HepG2 (cell line): ENCODE data around the gene KIF1B. TPM values are rescaled to one million over a fixed set of nuclear protein-coding genes. Genes with fewer than 3 reads are reported as not detected.
A peak's percentile ranks its signal among the peaks of the same experiment; 100 is the strongest.

ENCODE experiments used
- CENPX ChIP-seq: sonication (generic); formaldehyde crosslinking; IDR thresholded peaks from 2 replicates; pipeline ENCODE4 v1.9.0; 2021; ENCODE audit warnings: mild to moderate bottlenecking, missing genetic modification reagents, moderate library complexity
- CHCHD3 ChIP-seq: sonication (generic); formaldehyde crosslinking; IDR thresholded peaks from 2 replicates; pipeline ENCODE4 v1.8.0; 2022; ENCODE audit warnings: mild to moderate bottlenecking, missing genetic modification reagents, moderate library complexity
- CREM ChIP-seq, 2 experiments: sonication (generic) in 1 of 2; formaldehyde crosslinking in 1 of 2; IDR thresholded peaks; 2 replicates each; pipeline versions ENCODE4 v1.4.0 to v1.6.1; 2016 to 2020; ENCODE audit warnings: antibody characterized with exemption in 1 of 2, mild to moderate bottlenecking in 1 of 2, missing genetic modification reagents in 1 of 2
- ELF3 ChIP-seq: IDR thresholded peaks from 2 replicates; pipeline ENCODE4 v1.6.1; 2016; ENCODE audit warnings: missing genetic modification reagents, missing compliant biosample characterization
- FOXM1 ChIP-seq: sonication (generic); formaldehyde crosslinking; IDR thresholded peaks from 2 replicates; pipeline ENCODE4 v1.5.0; 2020; ENCODE audit warnings: missing genetic modification reagents
- MED8 ChIP-seq: sonication (generic); formaldehyde crosslinking; IDR thresholded peaks from 2 replicates; pipeline ENCODE4 v1.8.1; 2023; ENCODE audit warnings: mild to moderate bottlenecking, missing genetic modification reagents; ENCODE audit not compliant: insufficient replicate concordance
- MTF2 ChIP-seq: sonication (generic); formaldehyde crosslinking; IDR thresholded peaks from 2 replicates; pipeline ENCODE4 v1.5.0; 2020; ENCODE audit warnings: missing genetic modification reagents, borderline replicate concordance
- NCOA1 ChIP-seq: sonication (generic); formaldehyde crosslinking; IDR thresholded peaks from 2 replicates; pipeline ENCODE4 v1.9.0; 2021; ENCODE audit warnings: missing genetic modification reagents
- RBM39 ChIP-seq: fragments of 200-400 bp; formaldehyde crosslinking; IDR thresholded peaks from one replicate; pipeline ENCODE4 v1.6.1; 2018; ENCODE audit warnings: antibody characterized with exemption, mild to moderate bottlenecking, low read depth, low read length; ENCODE audit not compliant: poor library complexity, severe bottlenecking
- RCOR2 ChIP-seq: IDR thresholded peaks from 2 replicates; pipeline ENCODE4 v1.6.1; 2016; ENCODE audit warnings: missing biosample characterization, missing genetic modification reagents
- SAFB2 ChIP-seq: sonication (generic); formaldehyde crosslinking; IDR thresholded peaks from 2 replicates; pipeline ENCODE4 v1.5.1; 2020; ENCODE audit warnings: missing genetic modification reagents, low read depth, mild to moderate bottlenecking, borderline replicate concordance
- SYNCRIP ChIP-seq: fragments of 200-400 bp; formaldehyde crosslinking; IDR thresholded peaks from 2 replicates; pipeline ENCODE4 v1.6.1; 2018; ENCODE audit warnings: mild to moderate bottlenecking, low read depth, low read length; ENCODE audit not compliant: insufficient read depth
- XRCC5 ChIP-seq: fragments of 200-400 bp; formaldehyde crosslinking; optimal IDR thresholded peaks from 2 replicates; pipeline ENCODE3; 2017; ENCODE audit warnings: mild to moderate bottlenecking, low read length
- ZNF432 ChIP-seq: sonication (generic); formaldehyde crosslinking; IDR thresholded peaks from 2 replicates; pipeline ENCODE4 v1.5.0; 2020; ENCODE audit warnings: missing genetic modification reagents, mild to moderate bottlenecking, borderline replicate concordance
- ZNF451 ChIP-seq: sonication (generic); formaldehyde crosslinking; IDR thresholded peaks from 2 replicates; pipeline ENCODE4 v1.5.0; 2020; ENCODE audit warnings: mild to moderate bottlenecking, missing genetic modification reagents
- ZNF549 ChIP-seq: sonication (generic); formaldehyde crosslinking; IDR thresholded peaks from 2 replicates; pipeline ENCODE4 v1.5.0; 2020; ENCODE audit warnings: missing genetic modification reagents
- ZNF615 ChIP-seq: sonication (generic); formaldehyde crosslinking; IDR thresholded peaks from 2 replicates; pipeline ENCODE4 v1.5.0; 2020; ENCODE audit warnings: mild to moderate bottlenecking, missing genetic modification reagents, borderline replicate concordance
- ZNF75D ChIP-seq: sonication (generic); formaldehyde crosslinking; IDR thresholded peaks from 2 replicates; pipeline ENCODE4 v1.8.1; 2023; ENCODE audit warnings: missing genetic modification reagents, mild to moderate bottlenecking, borderline replicate concordance
- ZSCAN20 ChIP-seq: sonication (generic); formaldehyde crosslinking; IDR thresholded peaks from 2 replicates; pipeline ENCODE4 v1.4.0; 2020; ENCODE audit warnings: missing genetic modification reagents, mild to moderate bottlenecking, borderline replicate concordance
- polyA plus RNA-seq, 8 experiments: library from polyadenylated mRNA; depleted of rRNA in 3 of 8; stranded (reverse) in 7 of 8; unstranded in 1 of 8; fragments of >200 nt; fragmentation: Illumina TruSeq in 4 of 8; extraction: Trizol in 4 of 8; gene quantifications; 2 replicates each; pipeline versions ENCODE4 v1.2.1 to v1.2.3, GENCODE V29; 2011 to 2016; ENCODE audit warnings: low read depth in 4 of 8, missing spikeins in 1 of 8, mixed read lengths in 1 of 8; ENCODE audit not compliant: insufficient read depth in 1 of 8
- total RNA-seq, 5 experiments: library from RNA; depleted of rRNA; stranded (reverse); fragments of >200 nt; fragmentation: Illumina TruSeq; extraction: Trizol; gene quantifications; 2 replicates each; pipeline ENCODE4 v1.2.3, GENCODE V29; 2016; ENCODE audit warnings: low read depth in 1 of 5
- TF ChIP-seq, protein P1 (sequence below): sonication (generic); formaldehyde crosslinking; IDR thresholded peaks from 2 replicates; pipeline ENCODE4 v1.5.1; 2020; ENCODE audit warnings: missing genetic modification reagents, mild to moderate bottlenecking, borderline replicate concordance
- TF ChIP-seq, protein P2 (sequence below): sonication (generic); formaldehyde crosslinking; IDR thresholded peaks from 2 replicates; pipeline ENCODE4 v1.5.0; 2020; ENCODE audit warnings: missing genetic modification reagents
- TF ChIP-seq, protein P3 (sequence below): IDR thresholded peaks from 2 replicates; pipeline ENCODE4 v1.6.1; 2016; ENCODE audit warnings: low read depth, borderline replicate concordance
- TF ChIP-seq, protein P4 (sequence below): sonication (generic); formaldehyde crosslinking; IDR thresholded peaks from 2 replicates; pipeline ENCODE4 v1.4.0; 2020; ENCODE audit warnings: missing genetic modification reagents, mild to moderate bottlenecking, borderline replicate concordance

Gene KIF1B
- total and polyA plus RNA-seq, 2 of the 13 experiments (the other 11 are each of a cell fraction or from before 2014, with no cell fraction given): 26.7 to 32.5 TPM

DNA sequence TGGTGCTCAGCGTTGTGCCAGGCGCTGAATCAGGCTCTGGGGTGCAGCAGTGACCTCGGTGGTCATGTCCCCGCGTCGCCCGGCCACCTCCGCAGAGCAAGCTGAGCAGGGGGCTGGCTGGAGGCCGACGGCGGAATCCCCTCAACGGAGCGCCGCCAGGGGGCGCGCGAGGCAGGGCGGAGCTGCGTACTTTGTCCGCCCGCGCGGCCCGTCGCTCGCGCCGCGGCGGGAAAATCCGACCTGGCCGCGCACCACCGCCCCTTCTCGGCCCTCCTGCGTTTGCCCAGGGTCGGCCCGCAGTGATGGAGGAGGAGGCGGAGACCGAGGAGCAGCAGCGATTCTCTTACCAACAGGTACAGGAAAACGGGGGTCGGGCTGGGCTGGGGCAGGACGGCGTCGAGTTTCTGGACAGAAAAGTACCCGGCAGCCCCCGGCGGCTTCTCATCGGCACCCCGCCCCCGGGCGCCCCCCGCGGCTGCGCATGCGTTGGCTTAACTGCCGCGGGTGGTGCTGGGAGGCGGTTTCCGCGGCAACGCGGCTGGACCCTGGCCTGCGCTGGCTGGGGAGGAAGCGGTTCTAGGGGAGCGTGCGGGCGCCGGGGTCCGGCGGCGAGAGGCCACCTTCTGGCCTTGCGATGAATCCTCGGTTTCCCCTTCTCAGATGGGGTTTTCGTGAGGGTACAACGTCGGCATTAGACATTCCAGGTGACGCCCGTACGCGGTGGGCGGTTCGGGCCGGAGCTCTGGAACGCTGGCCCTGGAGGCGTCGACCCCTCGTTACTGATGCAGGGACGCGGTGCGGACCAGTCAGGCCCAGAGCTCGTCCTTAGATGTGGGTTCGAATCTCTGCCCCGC, 220.1 kb downstream of the KIF1B start, which contains the start of gene CENPS (continued):
- TF ChIP-seq, protein P1, sequence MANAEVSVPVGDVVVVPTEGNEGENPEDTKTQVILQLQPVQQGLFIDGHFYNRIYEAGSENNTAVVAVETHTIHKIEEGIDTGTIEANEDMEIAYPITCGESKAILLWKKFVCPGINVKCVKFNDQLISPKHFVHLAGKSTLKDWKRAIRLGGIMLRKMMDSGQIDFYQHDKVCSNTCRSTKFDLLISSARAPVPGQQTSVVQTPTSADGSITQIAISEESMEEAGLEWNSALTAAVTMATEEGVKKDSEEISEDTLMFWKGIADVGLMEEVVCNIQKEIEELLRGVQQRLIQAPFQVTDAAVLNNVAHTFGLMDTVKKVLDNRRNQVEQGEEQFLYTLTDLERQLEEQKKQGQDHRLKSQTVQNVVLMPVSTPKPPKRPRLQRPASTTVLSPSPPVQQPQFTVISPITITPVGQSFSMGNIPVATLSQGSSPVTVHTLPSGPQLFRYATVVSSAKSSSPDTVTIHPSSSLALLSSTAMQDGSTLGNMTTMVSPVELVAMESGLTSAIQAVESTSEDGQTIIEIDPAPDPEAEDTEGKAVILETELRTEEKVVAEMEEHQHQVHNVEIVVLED: peak; percentile 85
- TF ChIP-seq SYNCRIP: no peak
- TF ChIP-seq ZNF432: no peak
- TF ChIP-seq, protein P2, sequence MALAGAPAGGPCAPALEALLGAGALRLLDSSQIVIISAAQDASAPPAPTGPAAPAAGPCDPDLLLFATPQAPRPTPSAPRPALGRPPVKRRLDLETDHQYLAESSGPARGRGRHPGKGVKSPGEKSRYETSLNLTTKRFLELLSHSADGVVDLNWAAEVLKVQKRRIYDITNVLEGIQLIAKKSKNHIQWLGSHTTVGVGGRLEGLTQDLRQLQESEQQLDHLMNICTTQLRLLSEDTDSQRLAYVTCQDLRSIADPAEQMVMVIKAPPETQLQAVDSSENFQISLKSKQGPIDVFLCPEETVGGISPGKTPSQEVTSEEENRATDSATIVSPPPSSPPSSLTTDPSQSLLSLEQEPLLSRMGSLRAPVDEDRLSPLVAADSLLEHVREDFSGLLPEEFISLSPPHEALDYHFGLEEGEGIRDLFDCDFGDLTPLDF (CRISPR knock-in tag): peak; percentile 96
- TF ChIP-seq MTF2 (CRISPR knock-in tag): peak; percentile 43; the same call in 1 of the 2 replicates
- peak; percentile 86; the same call in 1 of the 2 replicates for TF ChIP-seq ZNF451
- TF ChIP-seq ELF3 (CRISPR knock-in tag): peak; percentile 69
- no peak for TF ChIP-seq CREM (IDR thresholded peaks at IDR 0.05)
- no peak for TF ChIP-seq CREM (CRISPR knock-in tag; IDR thresholded peaks at IDR 0.05)
- TF ChIP-seq ZNF549 (CRISPR knock-in tag): no peak
- TF ChIP-seq, protein P3, sequence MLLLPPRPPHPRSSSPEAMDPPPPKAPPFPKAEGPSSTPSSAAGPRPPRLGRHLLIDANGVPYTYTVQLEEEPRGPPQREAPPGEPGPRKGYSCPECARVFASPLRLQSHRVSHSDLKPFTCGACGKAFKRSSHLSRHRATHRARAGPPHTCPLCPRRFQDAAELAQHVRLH (CRISPR knock-in tag): peak; percentile 71
- TF ChIP-seq ZSCAN20 (CRISPR knock-in tag): peak; percentile 90; the same call in 1 of the 2 replicates
- TF ChIP-seq ZNF75D (CRISPR knock-in tag): no peak
- TF ChIP-seq CENPX: no peak
- peak; percentile 94 for TF ChIP-seq XRCC5
- peak; percentile 94 for TF ChIP-seq CHCHD3
- peak; percentile 66; the same call in 1 of the 2 replicates for TF ChIP-seq ZNF615 (CRISPR knock-in tag)
- TF ChIP-seq MED8 (CRISPR knock-in tag): peak; percentile 72
- no peak; the same call in 1 of the 2 replicates for TF ChIP-seq RCOR2
- TF ChIP-seq FOXM1: 0 out of 2 replicates have a peak, but pooled peaks have one; percentile 80
- TF ChIP-seq, protein P4, sequence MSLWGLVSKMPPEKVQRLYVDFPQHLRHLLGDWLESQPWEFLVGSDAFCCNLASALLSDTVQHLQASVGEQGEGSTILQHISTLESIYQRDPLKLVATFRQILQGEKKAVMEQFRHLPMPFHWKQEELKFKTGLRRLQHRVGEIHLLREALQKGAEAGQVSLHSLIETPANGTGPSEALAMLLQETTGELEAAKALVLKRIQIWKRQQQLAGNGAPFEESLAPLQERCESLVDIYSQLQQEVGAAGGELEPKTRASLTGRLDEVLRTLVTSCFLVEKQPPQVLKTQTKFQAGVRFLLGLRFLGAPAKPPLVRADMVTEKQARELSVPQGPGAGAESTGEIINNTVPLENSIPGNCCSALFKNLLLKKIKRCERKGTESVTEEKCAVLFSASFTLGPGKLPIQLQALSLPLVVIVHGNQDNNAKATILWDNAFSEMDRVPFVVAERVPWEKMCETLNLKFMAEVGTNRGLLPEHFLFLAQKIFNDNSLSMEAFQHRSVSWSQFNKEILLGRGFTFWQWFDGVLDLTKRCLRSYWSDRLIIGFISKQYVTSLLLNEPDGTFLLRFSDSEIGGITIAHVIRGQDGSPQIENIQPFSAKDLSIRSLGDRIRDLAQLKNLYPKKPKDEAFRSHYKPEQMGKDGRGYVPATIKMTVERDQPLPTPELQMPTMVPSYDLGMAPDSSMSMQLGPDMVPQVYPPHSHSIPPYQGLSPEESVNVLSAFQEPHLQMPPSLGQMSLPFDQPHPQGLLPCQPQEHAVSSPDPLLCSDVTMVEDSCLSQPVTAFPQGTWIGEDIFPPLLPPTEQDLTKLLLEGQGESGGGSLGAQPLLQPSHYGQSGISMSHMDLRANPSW (CRISPR knock-in tag): peak; percentile 91; the same call in 1 of the 2 replicates
- peak; percentile 69; the same call in 1 of the 2 replicates for TF ChIP-seq NCOA1
- TF ChIP-seq RBM39: no peak
- no peak; the same call in 1 of the 2 replicates for TF ChIP-seq SAFB2 (CRISPR knock-in tag)
